Muscle layer of duodenum (tissue), 2 donors: ENCODE results near the gene SMARCA2.

Experiments
- H3K27ac ChIP-seq: one replicate; pipeline ENCODE4 v1.7.0; 2013; ENCODE audit warnings: mild to moderate bottlenecking, low read length
- H3K27me3 ChIP-seq: one replicate; pipeline ENCODE4 v1.7.0; 2013; ENCODE audit warnings: low read depth, mild to moderate bottlenecking, control low read depth, low read length
- H3K36me3 ChIP-seq, 2 donors: one replicate each; pipeline ENCODE4 v1.7.0; 2013; ENCODE audit warnings: low read length in 2 of 2, control low read depth in 1 of 2, mild to moderate bottlenecking in 1 of 2; ENCODE audit not compliant: insufficient read depth in 2 of 2, control insufficient read depth in 1 of 2
- H3K4me1 ChIP-seq, 2 donors: one replicate each; pipeline ENCODE4 v1.7.0; 2013; ENCODE audit warnings: low read length in 2 of 2, mild to moderate bottlenecking in 2 of 2, control low read depth in 1 of 2, moderate library complexity in 1 of 2; ENCODE audit not compliant: insufficient read depth in 2 of 2, control insufficient read depth in 1 of 2
- H3K4me3 ChIP-seq, 2 donors: one replicate each; pipeline ENCODE4 v1.7.0; 2013; ENCODE audit warnings: low read length in 2 of 2, low read depth in 1 of 2, mild to moderate bottlenecking in 1 of 2
- H3K9me3 ChIP-seq, 2 donors: one replicate each; pipeline ENCODE4 v1.7.0; 2013; ENCODE audit warnings: low read length in 2 of 2, control low read depth in 1 of 2, mild to moderate bottlenecking in 1 of 2; ENCODE audit not compliant: control insufficient read depth in 1 of 2
- donor health status: healthy.

The SMARCA2 gene

GRCh38 chr9:2016408-2017330 lies 1.5 kb downstream of the SMARCA2 start:
- H3K27ac ChIP-seq = peak overlapping the region; percentile 78
- peaks cover 20 to 27% of the 10 kb centered on the region in 2 donors for H3K4me1 ChIP-seq
- H3K27me3 ChIP-seq = no peaks in the 10 kb centered on the region
- H3K4me3 ChIP-seq = peak overlapping the region; percentile 82 to 97
- H3K9me3 ChIP-seq = no peaks in the 10 kb centered on the region
- peaks cover 0 to 4% of the 10 kb centered on the region in 2 donors for H3K36me3 ChIP-seq

- H3K4me3 ChIP-seq = peak overlapping the region; percentile 82 to 97
- H3K27ac ChIP-seq = peak overlapping the region; percentile 78
- H3K4me1 ChIP-seq = peaks cover 20 to 27% of the 10 kb centered on the region in 2 donors
- H3K9me3 ChIP-seq = no peaks in the 10 kb centered on the region
- H3K36me3 ChIP-seq = peaks cover 0 to 4% of the 10 kb centered on the region in 2 donors
- H3K27me3 ChIP-seq = no peaks in the 10 kb centered on the region
Measured at GRCh38 chr9:2017331-2018161, 2.4 kb downstream of the SMARCA2 start.

DNA sequence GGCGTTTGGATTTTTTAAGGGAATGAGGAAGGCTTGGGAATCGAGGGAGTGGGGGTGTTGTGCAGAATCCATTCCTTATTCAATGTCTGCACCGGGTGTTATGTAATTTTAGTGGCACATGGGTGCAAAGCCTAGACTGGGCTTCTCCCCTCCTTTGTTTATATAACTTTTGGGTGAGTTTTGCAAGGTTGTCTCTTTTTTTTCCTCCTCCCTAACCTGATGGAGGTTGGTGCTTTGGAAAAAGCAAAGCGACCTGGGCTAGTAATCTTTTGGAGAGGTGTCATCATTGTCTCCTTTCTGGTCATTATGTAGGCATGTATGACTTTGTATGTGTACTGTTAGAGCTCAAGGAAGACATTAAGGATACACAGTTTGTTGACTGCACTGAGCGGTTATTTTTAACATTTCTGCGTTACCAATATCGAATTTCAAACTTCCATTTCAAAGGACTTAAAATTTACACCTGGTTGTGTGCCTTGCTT lies 3.1 kb downstream of the SMARCA2 start:
- peak overlapping the region; percentile 78 for H3K27ac ChIP-seq

DNA sequence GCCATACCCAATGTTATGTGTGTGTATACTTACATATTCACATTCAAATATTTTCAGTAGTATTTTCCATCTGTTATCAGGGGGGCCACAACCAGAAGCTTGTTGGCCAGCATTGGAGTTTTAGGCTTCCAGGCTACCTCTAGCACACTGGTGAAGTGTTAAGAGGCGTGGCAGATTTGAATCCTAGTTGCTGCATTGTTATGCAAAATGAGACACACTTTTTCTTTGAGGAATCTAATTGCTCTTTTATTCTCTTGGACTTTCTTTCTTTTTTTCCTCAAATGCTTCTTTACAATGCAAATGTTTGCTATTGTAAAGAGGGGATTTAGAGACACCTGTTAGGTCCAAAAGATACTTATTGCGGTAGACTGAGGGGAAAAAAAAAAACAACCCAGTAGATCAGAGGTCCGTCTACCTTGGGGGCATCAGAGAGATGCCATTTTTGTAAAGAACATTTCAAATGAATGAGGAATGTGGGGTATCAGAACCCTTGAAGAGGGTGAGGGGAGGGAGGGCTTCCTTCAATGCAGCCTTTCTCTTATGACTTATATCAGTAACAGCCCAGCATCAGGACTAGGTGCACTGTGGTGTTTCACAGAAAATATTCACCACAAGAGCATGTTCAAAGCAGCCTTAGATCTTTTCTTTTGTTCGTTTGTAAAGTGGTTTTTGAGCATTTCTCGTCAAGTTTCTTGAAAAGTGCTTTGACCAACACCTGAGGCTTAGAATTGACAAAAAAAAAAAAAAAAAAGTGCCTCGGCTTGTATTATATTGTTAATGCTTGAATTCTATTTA lies 3.8 kb downstream of the SMARCA2 start:
- no peaks in the 10 kb centered on the region for H3K9me3 ChIP-seq
- H3K27me3 ChIP-seq = no peaks in the 10 kb centered on the region
- peaks cover 0 to 4% of the 10 kb centered on the region in 2 donors for H3K36me3 ChIP-seq
- H3K4me3 ChIP-seq = peak overlapping the region; percentile 82 to 97
- peaks cover 32 to 42% of the 10 kb centered on the region in 2 donors for H3K4me1 ChIP-seq
- H3K27ac ChIP-seq = peak overlapping the region; percentile 78

More for the DNA sequence above, 3.1 kb downstream of the SMARCA2 start:
- H3K36me3 ChIP-seq = peaks cover 0 to 4% of the 10 kb centered on the region in 2 donors
- H3K27me3 ChIP-seq = no peaks in the 10 kb centered on the region
- peak overlapping the region; percentile 82 to 97 for H3K4me3 ChIP-seq
- H3K4me1 ChIP-seq = peaks cover 26 to 34% of the 10 kb centered on the region in 2 donors
- no peaks in the 10 kb centered on the region for H3K9me3 ChIP-seq

- no peaks in the 10 kb centered on the region for H3K9me3 ChIP-seq
- peaks cover 0 to 4% of the 10 kb centered on the region in 2 donors for H3K36me3 ChIP-seq
- H3K27ac ChIP-seq = no peak overlapping the region
- H3K27me3 ChIP-seq = no peaks in the 10 kb centered on the region
- peaks cover 36 to 46% of the 10 kb centered on the region in 2 donors for H3K4me1 ChIP-seq
- H3K4me3 ChIP-seq = no peak overlapping the region
Measured at GRCh38 chr9:2019723-2020122, 4.6 kb downstream of the SMARCA2 start.

DNA sequence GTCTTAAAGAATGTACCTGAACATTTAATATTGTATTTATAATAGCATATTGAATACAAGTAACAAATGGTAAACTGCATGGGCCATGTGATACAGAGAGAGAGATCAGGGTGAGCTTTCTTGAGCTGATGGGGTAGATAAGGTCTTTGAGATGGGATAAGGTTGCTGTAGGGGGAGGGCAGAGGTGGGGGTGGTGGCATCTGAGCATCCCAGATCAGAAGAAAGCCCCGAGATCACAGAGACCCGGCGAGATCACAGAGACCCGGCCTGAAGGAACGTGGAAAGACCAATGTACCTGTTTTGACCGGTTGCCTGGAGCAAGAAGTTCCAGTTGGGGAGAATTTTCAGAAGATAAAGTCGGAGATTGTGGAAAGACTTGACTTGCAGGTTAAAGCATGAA lies 6.6 kb downstream of the SMARCA2 start:
- Histone ChIP-seq H3K36me3 (no peaks in the 10 kb centered on the region), H3K27ac (no peak overlapping the region), H3K9me3 (no peaks in the 10 kb centered on the region), H3K4me1 (peaks cover 47 to 48% of the 10 kb centered on the region in 2 donors), H3K4me3 (no peak overlapping the region), H3K27me3 (no peaks in the 10 kb centered on the region)

GRCh38 chr9:2022560-2022959 lies 7.4 kb downstream of the SMARCA2 start:
- Histone ChIP-seq H3K4me3 (no peak overlapping the region), H3K9me3 (no peaks in the 10 kb centered on the region), H3K27ac (peak overlapping the region; percentile 65), H3K27me3 (no peaks in the 10 kb centered on the region), H3K4me1 (peaks cover 48 to 53% of the 10 kb centered on the region in 2 donors), H3K36me3 (no peaks in the 10 kb centered on the region)

DNA sequence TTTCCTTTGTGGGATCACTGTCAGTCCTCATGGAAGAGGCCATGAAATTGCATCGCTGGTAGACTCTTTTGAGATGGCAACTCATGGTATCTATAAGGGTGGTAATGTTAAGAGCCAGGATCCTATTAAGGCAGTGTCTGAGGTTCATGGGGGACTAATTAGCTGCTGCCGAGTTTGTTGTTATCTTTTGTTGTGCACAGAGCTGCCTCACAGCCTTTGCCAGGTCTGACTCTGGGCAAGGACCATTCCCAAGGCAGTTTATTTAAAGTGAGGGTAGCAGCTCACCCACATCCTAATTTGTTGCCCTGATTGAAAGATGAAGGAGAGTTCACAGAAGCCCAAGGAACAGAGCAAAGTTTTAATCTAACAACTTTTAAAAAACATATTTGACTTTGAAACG lies 7.9 kb downstream of the SMARCA2 start:
- Histone ChIP-seq H3K4me1 (peaks cover 48 to 55% of the 10 kb centered on the region in 2 donors), H3K9me3 (no peaks in the 10 kb centered on the region), H3K27me3 (no peaks in the 10 kb centered on the region), H3K4me3 (no peak overlapping the region), H3K36me3 (no peaks in the 10 kb centered on the region), H3K27ac (peak overlapping the region; percentile 65)

GRCh38 chr9:2023532-2023931 lies 8.4 kb downstream of the SMARCA2 start:
- Histone ChIP-seq H3K27ac (peak overlapping the region; percentile 65), H3K4me3 (peak overlapping the region in 1 of 2 donors; percentile 26), H3K4me1 (peaks cover 45 to 54% of the 10 kb centered on the region in 2 donors), H3K27me3 (no peaks in the 10 kb centered on the region), H3K36me3 (no peaks in the 10 kb centered on the region), H3K9me3 (no peaks in the 10 kb centered on the region)

- H3K36me3 ChIP-seq = no peaks in the 10 kb centered on the region
- H3K27ac ChIP-seq = peak overlapping the region; percentile 3
- peaks cover 39 to 43% of the 10 kb centered on the region in 2 donors for H3K4me1 ChIP-seq
- H3K27me3 ChIP-seq = no peaks in the 10 kb centered on the region
- H3K9me3 ChIP-seq = no peaks in the 10 kb centered on the region
- no peak overlapping the region for H3K4me3 ChIP-seq
Measured at GRCh38 chr9:2024888-2025782, 10.0 kb downstream of the SMARCA2 start.
